GM12878 (cell line): Measurements from ENCODE around the gene THADA. TPM values are rescaled to one million over a fixed set of nuclear protein-coding genes. Genes with fewer than 3 reads are reported as not detected.

Experiments used
- BCL11A ChIP-seq: IDR thresholded peaks from 2 replicates; pipeline ENCODE4 v1.6.1; 2011; ENCODE audit warnings: low read depth, low read length
- BHLHE40 ChIP-seq, 2 experiments: fragments of 450-650 bp in 1 of 2; IDR thresholded peaks; 2 replicates each; pipeline ENCODE4 v1.6.1; 2011 to 2017; ENCODE audit warnings: low read depth in 2 of 2, borderline replicate concordance in 1 of 2, improper control_type of control experiment in 1 of 2, low read length in 1 of 2, mild to moderate bottlenecking in 1 of 2
- BMI1 ChIP-seq: fragments of 450-650 bp; IDR thresholded peaks from 2 replicates; pipeline ENCODE4 v1.6.1; 2016; ENCODE audit warnings: mild to moderate bottlenecking, moderate library complexity, borderline replicate concordance
- CBX3 ChIP-seq: fragments of 200-600 bp; sonication (generic); IDR thresholded peaks from 2 replicates; pipeline ENCODE4 v1.6.1; 2016; ENCODE audit warnings: low read depth, borderline replicate concordance
- CBX5 ChIP-seq: sonication (generic); IDR thresholded peaks from 2 replicates; pipeline ENCODE4 v1.6.1; 2016; ENCODE audit warnings: low read depth, moderate library complexity, mild to moderate bottlenecking, inconsistent platforms
- CEBPB ChIP-seq, 2 experiments: fragments of 150-350 bp in 1 of 2; IDR thresholded peaks; 2 replicates each; pipeline ENCODE4 v1.6.1; 2012 to 2014; ENCODE audit warnings: low read depth in 2 of 2, low read length in 2 of 2, borderline replicate concordance in 1 of 2, inconsistent platforms in 1 of 2
- IKZF1 ChIP-seq: fragments of 450-650 bp; conservative IDR thresholded peaks from 2 replicates; pipeline ENCODE4 v1.6.1; 2017; ENCODE audit warnings: antibody characterized with exemption, mild to moderate bottlenecking
- IRF4 ChIP-seq: IDR thresholded peaks from 2 replicates; pipeline ENCODE4 v1.6.1; 2011; ENCODE audit warnings: low read depth, low read length
- JUND ChIP-seq: IDR thresholded peaks from 2 replicates; pipeline ENCODE4 v1.6.1; 2012; ENCODE audit warnings: low read depth, mild to moderate bottlenecking, low read length, improper control_type of control experiment, moderate library complexity
- MEF2A ChIP-seq: IDR thresholded peaks from 2 replicates; pipeline ENCODE4 v1.6.1; 2011; ENCODE audit warnings: low read depth, mild to moderate bottlenecking, low read length, moderate library complexity; ENCODE audit not compliant: insufficient read depth
- NBN ChIP-seq: fragments of 450-650 bp; IDR thresholded peaks from 2 replicates; pipeline ENCODE4 v1.6.1; 2016
- NFXL1 ChIP-seq: fragments of 450-650 bp; IDR thresholded peaks from 2 replicates; pipeline ENCODE4 v1.6.1; 2017; ENCODE audit warnings: antibody characterized with exemption, mild to moderate bottlenecking, borderline replicate concordance
- NFYA ChIP-seq: IDR thresholded peaks from 2 replicates; pipeline ENCODE4 v1.6.1; 2011; ENCODE audit warnings: low read depth, mild to moderate bottlenecking, low read length, improper control_type of control experiment, borderline replicate concordance
- PAX5 ChIP-seq: IDR thresholded peaks from 2 replicates; pipeline ENCODE4 v1.6.1; 2011; ENCODE audit warnings: low read depth, low read length, borderline replicate concordance
- PML ChIP-seq: IDR thresholded peaks from 2 replicates; pipeline ENCODE4 v1.6.1; 2012; ENCODE audit warnings: low read length, inconsistent platforms
- SMAD5 ChIP-seq: IDR thresholded peaks from 2 replicates; pipeline ENCODE4 v1.6.1; 2016; ENCODE audit warnings: antibody characterized with exemption, low read depth
- YY1 ChIP-seq: IDR thresholded peaks from 2 replicates; pipeline ENCODE4 v1.6.1; 2011; ENCODE audit warnings: low read depth, mild to moderate bottlenecking, low read length
- polyA plus RNA-seq, 11 experiments: library from polyadenylated mRNA; depleted of rRNA in 4 of 11; unstranded in 6 of 11; stranded (reverse) in 5 of 11; fragments of >200 nt; fragmentation: Nextera tagmentation in 4 of 11; fragmentation: Illumina TruSeq in 1 of 11; extraction: Ambion mirVana in 4 of 11; extraction: Trizol in 1 of 11; gene quantifications; 1 replicate in 1 of 11; 2 replicates in 10 of 11; pipeline versions ENCODE4 v1.2.1 to v1.2.3, GENCODE V29; 2011 to 2016; ENCODE audit warnings: inconsistent platforms in 2 of 11, missing spikeins in 2 of 11, low read depth in 1 of 11
- total RNA-seq, 4 experiments: library from RNA; depleted of rRNA in 3 of 4; stranded (reverse); fragments of >200 nt in 3 of 4; fragmentation: Illumina TruSeq in 1 of 4; extraction: Trizol in 1 of 4; gene quantifications; 2 replicates each; pipeline versions ENCODE4 v1.2.1 to v1.2.3, GENCODE V29; 2013 to 2021
- TF ChIP-seq, protein P1 (sequence below): IDR thresholded peaks from 2 replicates; pipeline ENCODE4 v1.6.1; 2012; ENCODE audit warnings: low read depth, low read length, improper control_type of control experiment
- TF ChIP-seq, protein P2 (sequence below): IDR thresholded peaks from 2 replicates; pipeline ENCODE4 v1.6.1; 2011; ENCODE audit warnings: mild to moderate bottlenecking, low read depth, low read length, moderate library complexity; ENCODE audit not compliant: insufficient replicate concordance
- TF ChIP-seq, protein P3 (sequence below): fragments of 450-650 bp; IDR thresholded peaks from 2 replicates; pipeline ENCODE4 v1.6.1; 2017; ENCODE audit warnings: mild to moderate bottlenecking
- TF ChIP-seq, protein P4 (sequence below): fragments of 450-650 bp; IDR thresholded peaks from 2 replicates; pipeline ENCODE4 v1.6.1; 2016; ENCODE audit warnings: mild to moderate bottlenecking
- TF ChIP-seq, protein P5 (sequence below): fragments of 450-650 bp; IDR thresholded peaks from 2 replicates; pipeline ENCODE4 v1.6.1; 2017; ENCODE audit warnings: borderline replicate concordance
- TF ChIP-seq, protein P6 (sequence below): fragments of 450-650 bp; IDR thresholded peaks from 2 replicates; pipeline ENCODE4 v1.6.1; 2017; ENCODE audit warnings: mild to moderate bottlenecking, low read depth, inconsistent platforms; ENCODE audit not compliant: poor library complexity, severe bottlenecking

Gene THADA
- total and polyA plus RNA-seq, 10 of the 15 experiments (the other 5 are each of a cell fraction or from before 2014, with no cell fraction given) = 14.6 to 33.2 (median 23.2) TPM

DNA sequence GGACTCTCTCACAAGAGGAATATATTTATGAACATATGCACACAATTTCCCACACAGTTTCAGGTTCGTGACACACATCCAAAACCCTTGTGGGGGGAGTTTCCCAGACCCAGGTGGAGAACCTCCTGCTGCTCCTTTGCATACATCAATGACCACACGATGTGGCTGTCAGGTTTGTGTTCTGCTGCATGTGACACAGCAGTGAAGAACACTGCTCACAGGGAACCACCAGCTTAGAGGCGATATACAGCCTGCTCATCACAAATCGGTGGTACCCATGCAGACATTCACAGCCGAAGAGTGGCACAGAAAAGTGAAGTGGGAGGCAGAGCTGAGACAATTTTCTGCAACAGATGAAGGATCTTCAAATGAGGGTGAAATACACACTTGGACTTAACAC lies 193.8 kb downstream of the THADA start (continued):
- TF ChIP-seq BCL11A = peak; percentile 96
- peak; percentile 71 for TF ChIP-seq YY1
- peak; percentile 55; the same call in 1 of the 2 replicates for TF ChIP-seq PML
- peak; percentile 96 for TF ChIP-seq BHLHE40 (IDR thresholded peaks at IDR 0.05; ENCODE audit: borderline replicate concordance in 1 of 2, low read depth in 2 of 2, low read length in 1 of 2)
- TF ChIP-seq, protein P1, sequence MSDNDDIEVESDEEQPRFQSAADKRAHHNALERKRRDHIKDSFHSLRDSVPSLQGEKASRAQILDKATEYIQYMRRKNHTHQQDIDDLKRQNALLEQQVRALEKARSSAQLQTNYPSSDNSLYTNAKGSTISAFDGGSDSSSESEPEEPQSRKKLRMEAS = peak; percentile 53; the same call in 1 of the 2 replicates
- no peak for TF ChIP-seq SMAD5
- TF ChIP-seq CBX5 = peak; percentile 72
- no peak for TF ChIP-seq NFYA
- TF ChIP-seq CEBPB (IDR thresholded peaks at IDR 0.05; ENCODE audit: borderline replicate concordance in 1 of 2, low read depth in 2 of 2, low read length in 2 of 2) = peak in 1 of 2 experiments; percentile 73; a peak in 1 of 4 replicates
- TF ChIP-seq MEF2A = peak; percentile 74; the same call in 1 of the 2 replicates
- peak; percentile 81; the same call in 1 of the 2 replicates for TF ChIP-seq NBN
- 0 out of 2 replicates have a peak, but pooled peaks have one; percentile 51 for TF ChIP-seq JUND
- no peak for TF ChIP-seq CBX3
- no peak for TF ChIP-seq NFXL1
- TF ChIP-seq, protein P2, sequence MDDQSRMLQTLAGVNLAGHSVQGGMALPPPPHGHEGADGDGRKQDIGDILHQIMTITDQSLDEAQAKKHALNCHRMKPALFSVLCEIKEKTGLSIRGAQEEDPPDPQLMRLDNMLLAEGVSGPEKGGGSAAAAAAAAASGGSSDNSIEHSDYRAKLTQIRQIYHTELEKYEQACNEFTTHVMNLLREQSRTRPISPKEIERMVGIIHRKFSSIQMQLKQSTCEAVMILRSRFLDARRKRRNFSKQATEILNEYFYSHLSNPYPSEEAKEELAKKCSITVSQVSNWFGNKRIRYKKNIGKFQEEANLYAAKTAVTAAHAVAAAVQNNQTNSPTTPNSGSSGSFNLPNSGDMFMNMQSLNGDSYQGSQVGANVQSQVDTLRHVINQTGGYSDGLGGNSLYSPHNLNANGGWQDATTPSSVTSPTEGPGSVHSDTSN = peak; percentile 70
- TF ChIP-seq, protein P3, sequence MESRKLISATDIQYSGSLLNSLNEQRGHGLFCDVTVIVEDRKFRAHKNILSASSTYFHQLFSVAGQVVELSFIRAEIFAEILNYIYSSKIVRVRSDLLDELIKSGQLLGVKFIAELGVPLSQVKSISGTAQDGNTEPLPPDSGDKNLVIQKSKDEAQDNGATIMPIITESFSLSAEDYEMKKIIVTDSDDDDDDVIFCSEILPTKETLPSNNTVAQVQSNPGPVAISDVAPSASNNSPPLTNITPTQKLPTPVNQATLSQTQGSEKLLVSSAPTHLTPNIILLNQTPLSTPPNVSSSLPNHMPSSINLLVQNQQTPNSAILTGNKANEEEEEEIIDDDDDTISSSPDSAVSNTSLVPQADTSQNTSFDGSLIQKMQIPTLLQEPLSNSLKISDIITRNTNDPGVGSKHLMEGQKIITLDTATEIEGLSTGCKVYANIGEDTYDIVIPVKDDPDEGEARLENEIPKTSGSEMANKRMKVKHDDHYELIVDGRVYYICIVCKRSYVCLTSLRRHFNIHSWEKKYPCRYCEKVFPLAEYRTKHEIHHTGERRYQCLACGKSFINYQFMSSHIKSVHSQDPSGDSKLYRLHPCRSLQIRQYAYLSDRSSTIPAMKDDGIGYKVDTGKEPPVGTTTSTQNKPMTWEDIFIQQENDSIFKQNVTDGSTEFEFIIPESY = no peak
- TF ChIP-seq, protein P4, sequence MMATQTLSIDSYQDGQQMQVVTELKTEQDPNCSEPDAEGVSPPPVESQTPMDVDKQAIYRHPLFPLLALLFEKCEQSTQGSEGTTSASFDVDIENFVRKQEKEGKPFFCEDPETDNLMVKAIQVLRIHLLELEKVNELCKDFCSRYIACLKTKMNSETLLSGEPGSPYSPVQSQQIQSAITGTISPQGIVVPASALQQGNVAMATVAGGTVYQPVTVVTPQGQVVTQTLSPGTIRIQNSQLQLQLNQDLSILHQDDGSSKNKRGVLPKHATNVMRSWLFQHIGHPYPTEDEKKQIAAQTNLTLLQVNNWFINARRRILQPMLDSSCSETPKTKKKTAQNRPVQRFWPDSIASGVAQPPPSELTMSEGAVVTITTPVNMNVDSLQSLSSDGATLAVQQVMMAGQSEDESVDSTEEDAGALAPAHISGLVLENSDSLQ = peak; percentile 90
- TF ChIP-seq IRF4 = peak; percentile 77
- TF ChIP-seq, protein P5, sequence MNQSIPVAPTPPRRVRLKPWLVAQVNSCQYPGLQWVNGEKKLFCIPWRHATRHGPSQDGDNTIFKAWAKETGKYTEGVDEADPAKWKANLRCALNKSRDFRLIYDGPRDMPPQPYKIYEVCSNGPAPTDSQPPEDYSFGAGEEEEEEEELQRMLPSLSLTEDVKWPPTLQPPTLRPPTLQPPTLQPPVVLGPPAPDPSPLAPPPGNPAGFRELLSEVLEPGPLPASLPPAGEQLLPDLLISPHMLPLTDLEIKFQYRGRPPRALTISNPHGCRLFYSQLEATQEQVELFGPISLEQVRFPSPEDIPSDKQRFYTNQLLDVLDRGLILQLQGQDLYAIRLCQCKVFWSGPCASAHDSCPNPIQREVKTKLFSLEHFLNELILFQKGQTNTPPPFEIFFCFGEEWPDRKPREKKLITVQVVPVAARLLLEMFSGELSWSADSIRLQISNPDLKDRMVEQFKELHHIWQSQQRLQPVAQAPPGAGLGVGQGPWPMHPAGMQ = no peak
- peak; percentile 85 for TF ChIP-seq IKZF1
- peak; percentile 98 for TF ChIP-seq PAX5
- TF ChIP-seq, protein P6, sequence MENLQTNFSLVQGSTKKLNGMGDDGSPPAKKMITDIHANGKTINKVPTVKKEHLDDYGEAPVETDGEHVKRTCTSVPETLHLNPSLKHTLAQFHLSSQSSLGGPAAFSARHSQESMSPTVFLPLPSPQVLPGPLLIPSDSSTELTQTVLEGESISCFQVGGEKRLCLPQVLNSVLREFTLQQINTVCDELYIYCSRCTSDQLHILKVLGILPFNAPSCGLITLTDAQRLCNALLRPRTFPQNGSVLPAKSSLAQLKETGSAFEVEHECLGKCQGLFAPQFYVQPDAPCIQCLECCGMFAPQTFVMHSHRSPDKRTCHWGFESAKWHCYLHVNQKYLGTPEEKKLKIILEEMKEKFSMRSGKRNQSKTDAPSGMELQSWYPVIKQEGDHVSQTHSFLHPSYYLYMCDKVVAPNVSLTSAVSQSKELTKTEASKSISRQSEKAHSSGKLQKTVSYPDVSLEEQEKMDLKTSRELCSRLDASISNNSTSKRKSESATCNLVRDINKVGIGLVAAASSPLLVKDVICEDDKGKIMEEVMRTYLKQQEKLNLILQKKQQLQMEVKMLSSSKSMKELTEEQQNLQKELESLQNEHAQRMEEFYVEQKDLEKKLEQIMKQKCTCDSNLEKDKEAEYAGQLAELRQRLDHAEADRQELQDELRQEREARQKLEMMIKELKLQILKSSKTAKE = peak; percentile 80
- TF ChIP-seq BMI1 = peak; percentile 43; the same call in 1 of the 2 replicates
